Erythroblast (primary cell): Measurements from ENCODE around the gene XPNPEP2.

Experiments used
- GATA1 ChIP-seq: IDR thresholded peaks from 2 replicates; pipeline ENCODE4 v1.6.1; 2011; ENCODE audit warnings: low read depth, mild to moderate bottlenecking, control low read depth, low read length, moderate library complexity
- POLR2A ChIP-seq: IDR thresholded peaks from 2 replicates; pipeline ENCODE4 v1.6.1; 2011; ENCODE audit warnings: mild to moderate bottlenecking, low read length

GRCh38 chrX:129733335-129733734, 5.4 kb upstream of the XPNPEP2 start:
- TF ChIP-seq POLR2A (no peak), GATA1 (no peak)
